Measurements from ENCODE around the gene EZR. TPM values are rescaled to one million over a fixed set of nuclear protein-coding genes. Genes with fewer than 3 reads are reported as not detected.

Gene EZR
- total and polyA plus RNA-seq, 2 of the 8 experiments (the other 6 are each of a cell fraction or from before 2014, with no cell fraction given), result 122 to 286 TPM

DNA sequence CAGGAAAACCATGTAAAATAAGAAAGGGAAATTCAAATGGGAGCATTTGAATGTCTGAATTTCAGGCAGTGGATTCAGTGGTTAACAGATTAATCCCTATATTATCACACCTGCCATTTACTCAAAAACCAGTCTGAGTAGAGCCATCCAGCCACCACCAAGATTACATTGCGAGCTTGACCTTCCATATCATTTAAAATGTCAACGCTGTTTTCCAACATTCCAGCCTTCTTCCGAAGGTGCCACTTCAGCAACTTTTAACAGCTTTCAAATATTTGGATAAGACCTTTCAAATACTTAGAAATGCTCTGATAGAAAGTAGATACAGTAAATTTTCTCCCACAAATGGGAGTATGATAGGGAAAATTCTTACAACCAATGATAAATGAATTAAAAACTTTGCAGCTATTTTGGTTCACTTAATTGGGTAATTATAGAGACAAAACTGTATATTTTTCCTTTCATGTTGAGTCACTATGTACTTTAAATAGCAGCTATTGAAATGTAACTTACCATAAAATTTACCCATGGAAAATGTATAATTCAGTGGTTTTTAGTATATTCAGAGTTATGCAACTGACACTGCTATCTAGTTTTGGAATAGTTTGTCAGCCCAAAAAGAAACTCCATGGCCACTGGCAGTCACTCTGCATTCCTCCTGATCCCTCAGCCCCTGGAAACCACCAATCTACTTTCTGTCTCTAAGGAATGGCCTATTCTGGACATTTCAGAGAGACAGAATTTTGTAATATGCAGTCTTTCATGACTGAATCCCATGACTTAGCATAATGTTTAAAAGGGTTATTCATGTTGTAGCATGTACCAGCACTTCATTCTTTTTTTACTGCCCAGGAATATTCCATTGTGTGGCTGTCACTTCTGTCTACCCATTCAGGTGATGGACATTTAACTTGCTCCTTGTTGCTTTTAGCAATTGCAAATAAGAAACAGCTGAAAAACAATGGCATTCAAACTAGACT is 21.5 kb downstream of the EZR start (continued):
- no peak for TF ChIP-seq CHD7 (IDR thresholded peaks at IDR 0.05; ENCODE audit: insufficient replicate concordance, low read length)
- no peak for TF ChIP-seq HDAC2 (IDR thresholded peaks at IDR 0.05; ENCODE audit: borderline replicate concordance in 1 of 2, low read depth in 2 of 2, low read length in 2 of 2)
- no peak for TF ChIP-seq BRCA1 (IDR thresholded peaks at IDR 0.05; ENCODE audit: low read depth, low read length)
- TF ChIP-seq, protein P1, sequence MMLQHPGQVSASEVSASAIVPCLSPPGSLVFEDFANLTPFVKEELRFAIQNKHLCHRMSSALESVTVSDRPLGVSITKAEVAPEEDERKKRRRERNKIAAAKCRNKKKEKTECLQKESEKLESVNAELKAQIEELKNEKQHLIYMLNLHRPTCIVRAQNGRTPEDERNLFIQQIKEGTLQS (IDR thresholded peaks at IDR 0.05; ENCODE audit: insufficient read depth, low read depth, low read length), result no peak
- TF ChIP-seq, protein P2, sequence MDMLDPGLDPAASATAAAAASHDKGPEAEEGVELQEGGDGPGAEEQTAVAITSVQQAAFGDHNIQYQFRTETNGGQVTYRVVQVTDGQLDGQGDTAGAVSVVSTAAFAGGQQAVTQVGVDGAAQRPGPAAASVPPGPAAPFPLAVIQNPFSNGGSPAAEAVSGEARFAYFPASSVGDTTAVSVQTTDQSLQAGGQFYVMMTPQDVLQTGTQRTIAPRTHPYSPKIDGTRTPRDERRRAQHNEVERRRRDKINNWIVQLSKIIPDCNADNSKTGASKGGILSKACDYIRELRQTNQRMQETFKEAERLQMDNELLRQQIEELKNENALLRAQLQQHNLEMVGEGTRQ (IDR thresholded peaks at IDR 0.05; ENCODE audit: low read length), result no peak
